ENCODE results near the gene LRRC8C.
A peak's percentile ranks its signal among the peaks of the same experiment; 100 is the strongest.

The LRRC8C gene

DNA sequence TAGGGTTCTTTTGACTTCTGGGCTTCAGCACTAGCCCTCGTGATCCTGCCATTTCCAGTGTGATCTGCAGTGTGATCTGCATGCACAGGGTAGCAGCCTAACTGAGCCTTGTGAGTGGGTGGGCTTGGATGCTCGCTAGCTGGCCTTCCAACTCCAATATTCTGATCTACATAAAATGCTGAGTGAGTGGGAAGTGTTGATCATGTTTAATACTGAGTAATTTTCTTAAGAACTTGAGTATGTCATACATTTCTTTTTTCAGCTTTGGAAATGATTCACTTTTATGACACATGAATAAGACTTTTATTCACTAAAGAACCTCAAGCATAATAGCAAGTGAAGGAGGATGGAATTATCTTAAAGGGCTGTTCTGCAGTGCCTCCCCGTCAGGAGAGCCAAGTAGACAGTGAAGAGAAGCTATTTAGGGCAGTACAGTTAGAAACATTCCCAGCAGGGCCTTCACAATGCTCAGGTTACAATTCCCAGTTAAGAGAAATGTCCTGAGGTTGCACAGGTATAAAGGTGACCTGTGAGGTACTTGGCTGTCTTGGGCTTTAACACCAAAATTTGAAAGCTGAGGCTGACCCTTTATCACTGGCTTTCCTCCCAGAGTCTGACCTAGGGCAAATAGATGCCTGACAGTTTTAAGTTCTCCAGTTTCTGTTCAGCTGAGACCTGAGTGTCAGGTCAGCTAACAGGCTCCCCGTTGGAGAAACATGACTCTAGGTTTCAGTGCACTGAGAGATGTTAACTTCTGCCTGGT is 29.1 kb upstream of the LRRC8C start:
- no peak overlapping the region for H3K4me3 ChIP-seq (ENCODE audit: low read length)
- DNase-seq (ENCODE audit: low read depth) = peak; percentile 17

DNA sequence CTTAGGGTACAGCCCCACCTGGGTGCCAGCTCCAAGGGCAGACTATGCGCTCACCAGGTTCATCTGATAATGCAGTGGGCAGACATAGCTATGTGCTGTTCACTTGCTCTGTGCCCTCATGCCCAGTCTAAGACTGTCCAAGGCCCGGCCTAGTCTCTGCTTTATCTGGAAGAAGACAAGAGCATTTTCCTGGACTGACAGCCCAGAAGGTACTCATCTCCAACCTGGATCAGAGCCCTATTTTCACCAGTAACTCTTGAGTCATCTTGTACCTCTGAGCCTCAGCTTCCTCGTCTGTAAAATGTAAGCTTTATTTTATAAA is 28.5 kb upstream of the LRRC8C start:
- no peak overlapping the region for H3K4me3 ChIP-seq (ENCODE audit: low read length)
- DNase-seq (ENCODE audit: low read depth) = no peak
- TF ChIP-seq, protein P1, sequence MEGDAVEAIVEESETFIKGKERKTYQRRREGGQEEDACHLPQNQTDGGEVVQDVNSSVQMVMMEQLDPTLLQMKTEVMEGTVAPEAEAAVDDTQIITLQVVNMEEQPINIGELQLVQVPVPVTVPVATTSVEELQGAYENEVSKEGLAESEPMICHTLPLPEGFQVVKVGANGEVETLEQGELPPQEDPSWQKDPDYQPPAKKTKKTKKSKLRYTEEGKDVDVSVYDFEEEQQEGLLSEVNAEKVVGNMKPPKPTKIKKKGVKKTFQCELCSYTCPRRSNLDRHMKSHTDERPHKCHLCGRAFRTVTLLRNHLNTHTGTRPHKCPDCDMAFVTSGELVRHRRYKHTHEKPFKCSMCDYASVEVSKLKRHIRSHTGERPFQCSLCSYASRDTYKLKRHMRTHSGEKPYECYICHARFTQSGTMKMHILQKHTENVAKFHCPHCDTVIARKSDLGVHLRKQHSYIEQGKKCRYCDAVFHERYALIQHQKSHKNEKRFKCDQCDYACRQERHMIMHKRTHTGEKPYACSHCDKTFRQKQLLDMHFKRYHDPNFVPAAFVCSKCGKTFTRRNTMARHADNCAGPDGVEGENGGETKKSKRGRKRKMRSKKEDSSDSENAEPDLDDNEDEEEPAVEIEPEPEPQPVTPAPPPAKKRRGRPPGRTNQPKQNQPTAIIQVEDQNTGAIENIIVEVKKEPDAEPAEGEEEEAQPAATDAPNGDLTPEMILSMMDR (conservative IDR thresholded peaks at IDR 0.05; ENCODE audit: low read length) = no peak

More for the DNA sequence above, 29.1 kb upstream of the LRRC8C start:
- TF ChIP-seq, protein P1 (conservative IDR thresholded peaks at IDR 0.05; ENCODE audit: low read length) = no peak

DNA sequence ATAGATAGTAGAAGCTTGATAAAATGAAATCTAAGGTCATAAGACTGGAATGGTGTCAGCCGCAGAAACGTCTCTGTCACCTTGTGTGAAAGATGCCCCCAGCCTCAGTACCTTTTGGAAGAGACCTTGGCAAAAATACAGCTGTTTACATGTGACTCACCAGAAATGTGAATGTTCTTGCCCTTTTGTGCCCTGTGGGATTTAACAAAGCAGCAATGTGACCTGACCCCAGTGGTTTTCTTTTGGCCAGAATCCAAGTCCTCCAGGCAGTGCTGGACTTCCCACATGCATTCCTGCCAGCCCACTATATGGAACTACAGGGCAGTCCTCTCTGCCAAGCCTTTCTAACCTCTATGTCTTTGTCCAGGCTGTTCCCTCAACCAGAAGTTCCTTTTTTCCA is 27.2 kb upstream of the LRRC8C start:
- TF ChIP-seq, protein P1 (conservative IDR thresholded peaks at IDR 0.05; ENCODE audit: low read length) = no peak
- DNase-seq (ENCODE audit: low read depth) = peak; percentile 56
- H3K4me3 ChIP-seq (ENCODE audit: low read length) = no peak overlapping the region

DNA sequence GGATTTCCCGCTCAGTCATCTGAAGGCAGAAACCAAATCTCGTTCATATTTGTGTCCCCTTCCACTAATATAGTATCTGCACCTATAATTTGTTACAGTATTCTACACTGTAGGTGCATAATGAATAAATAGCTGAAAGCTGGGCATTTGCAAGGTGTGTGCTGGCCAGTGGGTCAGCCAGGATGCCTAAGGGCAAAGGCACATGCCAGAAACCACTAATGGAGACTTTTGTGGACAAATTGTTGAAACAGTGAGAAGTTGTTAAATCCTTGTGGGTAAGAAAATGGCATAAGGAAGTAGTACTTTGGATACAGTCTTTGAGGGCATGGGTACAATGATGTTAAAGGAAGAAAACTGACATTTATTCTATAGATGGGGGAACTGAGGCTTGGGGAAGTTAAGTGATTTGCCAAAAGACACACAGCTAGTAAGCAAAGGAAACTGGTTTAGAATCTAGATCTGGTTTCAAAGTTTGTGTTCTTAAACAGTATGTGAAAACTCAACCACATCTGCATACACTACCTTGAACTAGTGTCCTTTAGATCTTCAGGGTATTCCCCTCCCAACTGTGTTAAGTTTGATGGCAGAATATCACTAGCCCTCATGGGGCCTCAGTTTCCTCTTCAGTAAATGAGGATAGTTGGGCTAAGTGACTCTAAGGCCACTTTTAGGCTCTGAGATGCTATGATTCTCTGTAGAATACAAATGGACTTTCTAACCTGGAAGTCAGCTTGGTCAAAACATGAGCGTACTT is 26.5 kb upstream of the LRRC8C start:
- DNase-seq (ENCODE audit: low read depth) = no peak
- H3K4me3 ChIP-seq (ENCODE audit: low read length) = no peak overlapping the region
- TF ChIP-seq, protein P1 (conservative IDR thresholded peaks at IDR 0.05; ENCODE audit: low read length) = no peak

DNA sequence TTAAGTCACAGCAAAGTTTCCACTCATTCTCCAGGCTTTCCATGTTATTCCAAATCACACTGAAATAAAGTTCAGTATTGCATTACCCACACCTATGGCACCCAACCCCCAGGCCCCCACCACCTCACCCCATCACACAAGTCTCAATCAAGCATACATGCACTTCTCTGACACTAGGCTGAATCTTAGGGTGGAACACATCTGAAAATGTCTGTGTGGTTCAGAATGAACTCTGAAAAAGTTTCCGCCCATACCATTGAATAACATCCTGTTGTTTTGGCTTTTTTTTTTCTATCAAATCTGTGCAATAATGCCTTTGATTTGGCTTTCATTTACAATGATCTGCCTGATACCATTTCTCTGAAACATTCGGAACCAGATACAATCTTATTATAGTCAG is 25.8 kb upstream of the LRRC8C start:
- DNase-seq (ENCODE audit: low read depth) = no peak
- TF ChIP-seq, protein P1 (conservative IDR thresholded peaks at IDR 0.05; ENCODE audit: low read length) = no peak
- H3K4me3 ChIP-seq (ENCODE audit: low read length) = no peak overlapping the region

DNA sequence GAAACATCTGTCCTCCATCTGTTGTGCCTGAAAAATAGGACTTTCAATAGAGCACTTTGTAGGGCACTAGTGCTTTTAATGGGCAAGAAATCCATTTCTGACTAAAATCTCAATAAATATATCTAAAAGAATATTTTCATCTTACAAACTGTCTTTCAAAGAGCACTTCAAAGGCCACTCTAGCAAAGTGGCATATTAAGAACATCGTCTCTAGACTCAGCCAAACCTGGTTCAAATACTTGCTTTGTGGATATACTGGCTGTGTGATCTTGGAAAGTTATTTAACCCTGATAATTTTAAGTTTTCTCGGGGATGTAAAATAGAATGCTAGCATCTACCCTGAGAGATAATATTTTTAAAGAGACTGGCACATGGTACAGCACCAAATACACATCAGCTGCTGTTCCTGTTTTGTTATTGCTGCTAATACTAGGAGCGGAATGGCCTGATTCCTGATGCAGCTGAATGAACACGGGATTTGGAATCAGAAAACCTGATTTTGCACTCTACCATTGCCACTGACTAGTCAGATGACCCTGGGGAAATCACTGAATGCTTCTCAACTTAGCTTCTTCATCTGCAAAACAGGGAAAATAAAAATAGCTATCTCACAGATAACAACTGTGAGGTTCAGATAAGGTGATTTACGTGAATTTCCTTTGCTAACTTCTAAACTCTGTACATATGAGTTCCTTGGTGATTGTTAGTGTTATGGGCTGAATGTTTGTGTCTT is 25.2 kb upstream of the LRRC8C start:
- H3K4me3 ChIP-seq (ENCODE audit: low read length) = no peak overlapping the region
- TF ChIP-seq, protein P1 (conservative IDR thresholded peaks at IDR 0.05; ENCODE audit: low read length) = no peak
- DNase-seq (ENCODE audit: low read depth) = no peak
